ENCODE measurements around the gene MCC.

Gene MCC

DNA sequence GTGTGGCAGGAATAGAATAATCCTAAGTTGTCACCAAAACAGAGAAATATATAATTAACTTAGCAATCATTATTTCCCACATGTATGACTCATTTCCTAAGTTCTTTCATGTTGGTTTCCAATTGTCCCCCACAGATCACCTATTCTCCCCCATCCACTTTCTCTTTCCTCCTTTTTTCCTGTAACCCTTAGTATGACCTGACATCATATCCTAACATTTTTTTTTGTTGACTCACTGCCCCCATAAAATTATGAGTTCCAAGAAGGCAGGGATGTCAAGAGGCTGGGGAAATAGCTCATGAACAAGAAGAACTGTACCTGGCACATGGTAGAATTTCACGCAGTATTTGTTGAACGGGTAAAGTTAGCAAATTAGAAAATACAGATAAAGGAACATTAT, 324.9 kb downstream of the MCC start (continued):
- peak; percentile 66 for TF ChIP-seq ZNF366 (tag by site-specific recombination; conservative IDR thresholded peaks at IDR 0.05)
- peak; percentile 78 for TF ChIP-seq SP7 (tag by site-specific recombination; IDR thresholded peaks at IDR 0.05)
- TF ChIP-seq ZNF558 (tag by site-specific recombination; IDR thresholded peaks at IDR 0.05), result no peak
- TF ChIP-seq, protein P1, sequence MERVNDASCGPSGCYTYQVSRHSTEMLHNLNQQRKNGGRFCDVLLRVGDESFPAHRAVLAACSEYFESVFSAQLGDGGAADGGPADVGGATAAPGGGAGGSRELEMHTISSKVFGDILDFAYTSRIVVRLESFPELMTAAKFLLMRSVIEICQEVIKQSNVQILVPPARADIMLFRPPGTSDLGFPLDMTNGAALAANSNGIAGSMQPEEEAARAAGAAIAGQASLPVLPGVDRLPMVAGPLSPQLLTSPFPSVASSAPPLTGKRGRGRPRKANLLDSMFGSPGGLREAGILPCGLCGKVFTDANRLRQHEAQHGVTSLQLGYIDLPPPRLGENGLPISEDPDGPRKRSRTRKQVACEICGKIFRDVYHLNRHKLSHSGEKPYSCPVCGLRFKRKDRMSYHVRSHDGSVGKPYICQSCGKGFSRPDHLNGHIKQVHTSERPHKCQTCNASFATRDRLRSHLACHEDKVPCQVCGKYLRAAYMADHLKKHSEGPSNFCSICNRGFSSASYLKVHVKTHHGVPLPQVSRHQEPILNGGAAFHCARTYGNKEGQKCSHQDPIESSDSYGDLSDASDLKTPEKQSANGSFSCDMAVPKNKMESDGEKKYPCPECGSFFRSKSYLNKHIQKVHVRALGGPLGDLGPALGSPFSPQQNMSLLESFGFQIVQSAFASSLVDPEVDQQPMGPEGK (tag by site-specific recombination; IDR thresholded peaks at IDR 0.05), result peak; percentile 14; the same call in 1 of the 2 replicates
- TF ChIP-seq ZNF837 (tag by site-specific recombination; IDR thresholded peaks at IDR 0.05), result no peak

DNA sequence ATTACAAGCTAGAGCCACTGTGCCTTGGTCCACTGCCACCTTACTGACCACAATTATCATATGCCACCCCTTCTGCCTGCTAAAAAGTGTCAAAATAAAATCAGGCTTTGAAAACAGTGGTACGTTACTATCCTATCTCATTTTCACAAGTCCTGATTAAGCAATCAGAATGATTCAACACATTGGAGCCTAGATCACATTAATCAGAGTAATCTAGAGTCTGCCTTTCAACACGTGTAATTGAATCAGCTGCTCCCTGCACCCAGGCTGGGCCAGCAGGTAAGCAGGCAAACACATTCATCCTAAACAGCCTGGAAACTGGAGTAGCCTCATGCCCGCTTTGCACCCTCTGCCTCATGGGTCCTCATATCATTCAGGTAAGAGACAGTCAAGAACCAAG, 325.5 kb downstream of the MCC start:
- ChIA-PET POLR2A (no interaction called here), CTCF (interaction anchor here (0.6 kb wide), 1 partner anchor 104 kb away, joined by 3 read pairs; no protein-coding TSS in a partner anchor)
- no peak overlapping the region for H3K27ac ChIP-seq (ENCODE audit: extremely low read depth, low read depth, low read length)
- no peaks in the 10 kb centered on the region for H3K9me3 ChIP-seq (ENCODE audit: control insufficient read depth, insufficient read depth, low read depth, low read length)
- H3K36me3 ChIP-seq (ENCODE audit: control insufficient read depth in 2 of 2, insufficient read depth in 1 of 2, low read length in 2 of 2), result no peaks in the 10 kb centered on the region
- H3K4me1 ChIP-seq (ENCODE audit: control insufficient read depth, insufficient read depth, low read length), result peaks cover 18% of the 10 kb centered on the region; the same call in 1 of the 2 replicates
- TF ChIP-seq, protein P2, sequence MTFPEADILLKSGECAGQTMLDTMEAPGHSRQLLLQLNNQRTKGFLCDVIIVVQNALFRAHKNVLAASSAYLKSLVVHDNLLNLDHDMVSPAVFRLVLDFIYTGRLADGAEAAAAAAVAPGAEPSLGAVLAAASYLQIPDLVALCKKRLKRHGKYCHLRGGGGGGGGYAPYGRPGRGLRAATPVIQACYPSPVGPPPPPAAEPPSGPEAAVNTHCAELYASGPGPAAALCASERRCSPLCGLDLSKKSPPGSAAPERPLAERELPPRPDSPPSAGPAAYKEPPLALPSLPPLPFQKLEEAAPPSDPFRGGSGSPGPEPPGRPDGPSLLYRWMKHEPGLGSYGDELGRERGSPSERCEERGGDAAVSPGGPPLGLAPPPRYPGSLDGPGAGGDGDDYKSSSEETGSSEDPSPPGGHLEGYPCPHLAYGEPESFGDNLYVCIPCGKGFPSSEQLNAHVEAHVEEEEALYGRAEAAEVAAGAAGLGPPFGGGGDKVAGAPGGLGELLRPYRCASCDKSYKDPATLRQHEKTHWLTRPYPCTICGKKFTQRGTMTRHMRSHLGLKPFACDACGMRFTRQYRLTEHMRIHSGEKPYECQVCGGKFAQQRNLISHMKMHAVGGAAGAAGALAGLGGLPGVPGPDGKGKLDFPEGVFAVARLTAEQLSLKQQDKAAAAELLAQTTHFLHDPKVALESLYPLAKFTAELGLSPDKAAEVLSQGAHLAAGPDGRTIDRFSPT (tag by site-specific recombination; IDR thresholded peaks at IDR 0.05), result 0 out of 2 replicates have a peak, but pooled peaks have one; percentile 12
- TF ChIP-seq ZNF223 (tag by site-specific recombination; IDR thresholded peaks at IDR 0.05) (no peak), SCRT2 (tag by site-specific recombination; IDR thresholded peaks at IDR 0.05) (peak; percentile 79), OSR2 (tag by site-specific recombination; IDR thresholded peaks at IDR 0.05) (peak; percentile 77), MYNN (tag by site-specific recombination; IDR thresholded peaks at IDR 0.05; ENCODE audit: borderline replicate concordance) (peak; percentile 67), ZNF394 (tag by site-specific recombination; IDR thresholded peaks at IDR 0.05; ENCODE audit: borderline replicate concordance) (peak; percentile 50; the same call in 1 of the 2 replicates), ZBTB17 (tag by site-specific recombination; IDR thresholded peaks at IDR 0.05) (peak; percentile 65), ZNF302 (tag by site-specific recombination; IDR thresholded peaks at IDR 0.05; ENCODE audit: low read depth) (no peak), SP7 (tag by site-specific recombination; IDR thresholded peaks at IDR 0.05) (peak; percentile 63)
- H3K4me3 ChIP-seq (ENCODE audit: low read depth, low read length), result no peak overlapping the region

DNA sequence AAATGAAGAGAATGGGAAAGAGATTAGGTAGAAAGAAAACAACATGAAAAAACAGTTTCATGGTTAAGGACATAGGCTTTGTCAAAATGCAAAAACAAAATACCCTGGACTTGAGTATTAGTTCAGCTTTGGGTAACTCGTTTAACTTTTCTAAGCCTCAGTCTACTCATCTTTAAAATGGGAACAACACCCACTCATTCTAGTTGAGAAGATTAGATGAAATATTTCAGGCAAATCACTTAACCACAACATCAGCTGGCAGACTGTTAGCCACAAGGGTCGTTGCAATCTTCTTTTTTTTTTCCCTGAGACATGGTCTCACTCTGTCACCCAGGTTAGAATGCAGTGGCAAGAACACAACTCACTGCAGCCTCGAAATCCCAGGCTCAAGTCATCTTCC, 326.0 kb downstream of the MCC start:
- Histone ChIP-seq H3K4me3 (ENCODE audit: low read depth, low read length) (no peak overlapping the region), H3K27ac (ENCODE audit: extremely low read depth, low read depth, low read length) (no peak overlapping the region), H3K36me3 (ENCODE audit: control insufficient read depth in 2 of 2, insufficient read depth in 1 of 2, low read length in 2 of 2) (no peaks in the 10 kb centered on the region), H3K4me1 (ENCODE audit: control insufficient read depth, insufficient read depth, low read length) (peaks cover 18% of the 10 kb centered on the region; the same call in 1 of the 2 replicates), H3K9me3 (ENCODE audit: control insufficient read depth, insufficient read depth, low read depth, low read length) (no peaks in the 10 kb centered on the region)
- ChIA-PET POLR2A (no interaction called here), CTCF (interaction anchor here (0.7 kb wide), 1 partner anchor 45 kb away, joined by 3 read pairs; no protein-coding TSS in a partner anchor)
- TF ChIP-seq, protein P3, sequence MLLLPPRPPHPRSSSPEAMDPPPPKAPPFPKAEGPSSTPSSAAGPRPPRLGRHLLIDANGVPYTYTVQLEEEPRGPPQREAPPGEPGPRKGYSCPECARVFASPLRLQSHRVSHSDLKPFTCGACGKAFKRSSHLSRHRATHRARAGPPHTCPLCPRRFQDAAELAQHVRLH (tag by site-specific recombination; IDR thresholded peaks at IDR 0.05), result 0 out of 2 replicates have a peak, but pooled peaks have one; percentile 16
- TF ChIP-seq TCF7L2 (IDR thresholded peaks at IDR 0.05; ENCODE audit: borderline replicate concordance, low read depth, low read length), result no peak
- no peak for TF ChIP-seq ZNF239 (tag by site-specific recombination; IDR thresholded peaks at IDR 0.05)
- TF ChIP-seq, protein P4, sequence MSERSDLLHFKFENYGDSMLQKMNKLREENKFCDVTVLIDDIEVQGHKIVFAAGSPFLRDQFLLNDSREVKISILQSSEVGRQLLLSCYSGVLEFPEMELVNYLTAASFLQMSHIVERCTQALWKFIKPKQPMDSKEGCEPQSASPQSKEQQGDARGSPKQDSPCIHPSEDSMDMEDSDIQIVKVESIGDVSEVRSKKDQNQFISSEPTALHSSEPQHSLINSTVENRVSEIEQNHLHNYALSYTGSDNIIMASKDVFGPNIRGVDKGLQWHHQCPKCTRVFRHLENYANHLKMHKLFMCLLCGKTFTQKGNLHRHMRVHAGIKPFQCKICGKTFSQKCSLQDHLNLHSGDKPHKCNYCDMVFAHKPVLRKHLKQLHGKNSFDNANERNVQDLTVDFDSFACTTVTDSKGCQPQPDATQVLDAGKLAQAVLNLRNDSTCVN (tag by site-specific recombination; optimal IDR thresholded peaks at IDR 0.05), result peak; percentile 17
- 0 out of 2 replicates have a peak, but pooled peaks have one; percentile 1 for TF ChIP-seq ZNF394 (tag by site-specific recombination; IDR thresholded peaks at IDR 0.05; ENCODE audit: borderline replicate concordance)
- TF ChIP-seq ZNF664 (tag by site-specific recombination; IDR thresholded peaks at IDR 0.05), result peak; percentile 40; the same call in 1 of the 2 replicates
